Central memory CD4-positive, alpha-beta T cell (primary cell): ENCODE measurements around the gene TRIM26.
"Not testable (repeated sequence)": the region's sequence is repeated elsewhere in the genome, so short reads cannot be mapped to it uniquely, and the experiment has no call there.

Source experiments
- DNase-seq: peaks from one replicate; pipeline ENCODE4 v3.0.0; 2022
- total RNA-seq, 3 experiments: gene quantifications; one replicate each; lab custom pipeline; 2026; lab: John Stamatoyannopoulos, UW

The TRIM26 gene
- 49.8 to 74.8 (median 55.3) reads per million in 3 experiments for total RNA-seq

GRCh38 chr6:30212865-30213666 lies at the start of gene TRIM26:
TSS of gene TRIM26 (minus strand) at chr6:30213406. CDS start at chr6:30199103, 14,303 bp downstream.
- DNase-seq: peak; percentile 98

- DNase-seq: peak; percentile 18
Observed at GRCh38 chr6:30260036-30260504, 46.9 kb upstream of the TRIM26 start.

- peak; percentile 66 for DNase-seq
Observed at GRCh38 chr6:30259140-30260035, 46.2 kb upstream of the TRIM26 start.

- DNase-seq: no peak
Observed at GRCh38 chr6:30258204-30258603, 45.0 kb upstream of the TRIM26 start.

GRCh38 chr6:30252417-30252816 lies 39.2 kb upstream of the TRIM26 start:
- not testable (repeated sequence) for DNase-seq

GRCh38 chr6:30244560-30244959 lies 31.4 kb upstream of the TRIM26 start:
- DNase-seq: no peak

- peak; percentile 27 for DNase-seq
Observed at GRCh38 chr6:30238178-30238795, 25.1 kb upstream of the TRIM26 start.

- no peak for DNase-seq
Observed at GRCh38 chr6:30234356-30234755, 21.1 kb upstream of the TRIM26 start.

- no peak for DNase-seq
Observed at GRCh38 chr6:30231067-30231466, 17.9 kb upstream of the TRIM26 start.

GRCh38 chr6:30227763-30228487 lies 14.7 kb upstream of the TRIM26 start:
- DNase-seq: no peak

GRCh38 chr6:30227242-30227722 lies 14.1 kb upstream of the TRIM26 start:
- no peak for DNase-seq

- DNase-seq: no peak
Observed at GRCh38 chr6:30223339-30223738, 10.1 kb upstream of the TRIM26 start.

- not testable (repeated sequence) for DNase-seq
Observed at GRCh38 chr6:30221956-30222355, 8.8 kb upstream of the TRIM26 start.

GRCh38 chr6:30221395-30221794 lies 8.2 kb upstream of the TRIM26 start:
- not testable (repeated sequence) for DNase-seq

- peak; percentile 21 for DNase-seq
Observed at GRCh38 chr6:30219244-30219643, 6.0 kb upstream of the TRIM26 start.

- no peak for DNase-seq
Observed at GRCh38 chr6:30216096-30216495, 2.9 kb upstream of the TRIM26 start.

- DNase-seq: no peak
Observed at GRCh38 chr6:30214657-30214982, 1.4 kb upstream of the TRIM26 start.

- peak; percentile 74 for DNase-seq
Observed at GRCh38 chr6:30213957-30214656, 901 bp upstream of the TRIM26 start.

- DNase-seq: no peak
Observed at GRCh38 chr6:30213667-30213956, 406 bp upstream of the TRIM26 start.

GRCh38 chr6:30211899-30212298 lies 1.3 kb downstream of the TRIM26 start:
- DNase-seq: no peak

- DNase-seq: no peak
Observed at GRCh38 chr6:30211306-30211705, 1.9 kb downstream of the TRIM26 start.
